ENCODE data around the gene MPP2.
"Not testable (repeated sequence)": the region's sequence is repeated elsewhere in the genome, so short reads cannot be mapped to it uniquely, and the experiment has no call there.

The MPP2 gene

DNA sequence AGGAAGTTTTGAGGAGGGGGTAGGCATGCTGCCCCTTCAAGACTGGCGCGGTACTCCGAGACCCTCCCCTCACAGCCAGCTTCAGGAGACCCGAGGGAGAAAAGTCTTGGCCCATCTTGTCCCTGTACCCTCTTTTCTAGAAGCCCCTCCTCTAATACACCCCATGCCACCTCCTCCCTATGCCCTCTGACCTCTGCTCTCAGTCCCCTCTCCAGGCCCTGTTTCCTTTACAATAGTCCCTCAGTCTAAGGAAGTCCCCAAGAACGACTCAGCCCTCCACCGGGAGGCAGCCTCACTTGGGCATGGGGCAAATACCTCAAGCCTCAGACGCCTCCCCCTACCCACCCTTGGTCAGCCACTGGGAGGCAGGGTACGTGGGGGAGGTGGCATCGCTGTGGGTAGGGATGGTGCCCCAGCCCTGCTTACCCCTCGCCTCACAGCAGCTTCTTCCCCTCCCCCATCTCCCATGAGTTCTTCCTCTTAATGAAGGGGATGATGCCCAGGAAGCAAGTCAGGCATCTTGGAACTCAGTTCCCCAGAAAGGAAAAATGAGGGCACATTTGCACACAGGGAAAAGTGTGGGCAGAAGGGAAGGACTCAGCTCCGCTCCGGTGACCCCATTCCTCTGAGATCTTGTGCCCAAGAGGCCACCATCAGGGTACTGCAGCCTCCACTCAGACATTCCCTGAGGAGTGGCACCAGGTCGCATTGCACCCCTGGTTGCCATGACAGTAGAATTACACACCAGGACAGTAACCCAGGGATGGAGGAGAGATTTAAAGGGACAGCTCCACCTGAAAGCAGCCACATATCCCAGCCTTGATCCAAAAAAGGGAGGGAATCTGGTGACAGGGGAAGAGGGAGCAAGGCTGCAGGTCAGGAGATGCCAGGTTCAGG, 6.2 kb downstream of the MPP2 start:
- no peak for DNase-seq

- peak; percentile 82 for DNase-seq
These were observed 7.0 kb downstream of the MPP2 start for GRCh38 chr17:43900183-43900857.

GRCh38 chr17:43898446-43898845, 8.9 kb downstream of the MPP2 start:
- no peak for DNase-seq

- no peak for DNase-seq
These were observed 9.5 kb downstream of the MPP2 start for GRCh38 chr17:43897831-43898230.

DNA sequence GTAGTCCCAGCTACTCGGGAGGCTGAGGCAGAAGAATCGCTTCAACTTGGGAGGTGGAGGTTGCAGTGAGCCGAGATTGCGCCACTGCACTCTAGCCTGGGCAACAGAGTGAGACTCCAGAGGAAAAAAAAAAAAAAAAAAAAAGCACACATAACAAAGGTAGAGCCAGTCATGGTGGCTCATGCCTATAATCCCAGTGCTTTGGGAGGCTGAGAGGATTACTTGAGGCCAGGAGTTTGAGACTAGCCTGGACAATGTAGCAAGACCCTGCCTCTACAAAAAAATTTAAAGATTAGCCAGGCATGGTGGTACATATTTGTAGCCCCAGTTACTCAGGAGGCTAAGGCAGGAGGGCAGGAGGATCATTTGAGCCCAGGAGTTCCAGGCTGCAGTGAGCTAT, 12.8 kb downstream of the MPP2 start:
- DNase-seq, result not testable (repeated sequence)

DNA sequence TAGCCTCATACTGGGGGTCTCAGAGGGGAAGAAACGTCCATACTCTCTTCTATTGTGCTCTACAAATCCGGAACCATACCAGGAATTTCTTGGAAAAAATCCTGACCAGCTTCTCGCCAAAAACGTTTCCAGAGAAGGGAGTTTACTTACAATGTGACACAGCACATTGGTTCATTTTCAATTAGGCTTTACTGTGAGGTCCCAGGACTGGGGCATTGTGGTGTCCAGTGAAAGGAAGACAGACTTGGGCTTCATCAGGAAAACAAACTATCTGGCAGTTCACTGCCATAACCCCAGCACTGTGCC, 14.7 kb downstream of the MPP2 start:
- no peak for DNase-seq

GRCh38 chr17:43891851-43892646, 15.3 kb downstream of the MPP2 start:
- DNase-seq, result no peak

DNA sequence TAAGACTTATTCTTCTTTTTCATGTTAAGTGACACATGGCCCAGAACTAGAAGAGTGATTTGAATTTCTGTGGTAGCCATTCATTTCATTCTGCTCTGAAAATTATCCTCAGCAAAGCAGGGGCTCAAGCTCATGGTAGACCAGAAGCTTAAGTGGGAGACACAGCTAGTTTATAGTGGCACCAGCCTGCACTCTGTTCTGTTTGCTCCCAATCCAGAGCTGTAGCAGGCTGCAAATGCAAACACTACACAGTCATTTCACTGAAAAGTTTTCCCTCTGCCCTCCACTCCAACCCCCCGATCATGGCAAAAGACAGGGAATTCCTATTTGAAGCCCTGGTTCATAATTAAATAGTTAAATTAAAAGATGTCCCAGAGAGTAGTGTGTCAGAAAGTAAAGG, 17.1 kb downstream of the MPP2 start:
- DNase-seq, result no peak

DNA sequence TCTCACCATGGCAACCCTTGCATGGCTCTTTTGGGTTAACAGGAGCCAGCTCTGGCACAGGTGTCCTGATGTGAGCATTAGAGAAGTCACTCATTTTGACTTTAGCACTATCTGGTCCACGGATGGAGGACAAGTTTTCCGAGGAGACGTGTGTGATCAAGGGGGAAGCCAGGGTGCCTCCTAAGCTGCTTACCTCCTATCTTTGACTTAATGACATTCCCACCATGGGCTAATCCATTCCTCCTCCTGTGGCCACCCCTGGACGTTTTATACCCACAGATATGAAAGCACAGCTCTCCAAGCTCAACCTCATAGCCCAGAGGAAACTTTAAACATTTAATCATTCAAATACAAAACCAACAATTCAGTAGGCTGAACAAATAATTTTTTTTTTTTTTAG, 18.8 kb downstream of the MPP2 start:
- no peak for DNase-seq

DNA sequence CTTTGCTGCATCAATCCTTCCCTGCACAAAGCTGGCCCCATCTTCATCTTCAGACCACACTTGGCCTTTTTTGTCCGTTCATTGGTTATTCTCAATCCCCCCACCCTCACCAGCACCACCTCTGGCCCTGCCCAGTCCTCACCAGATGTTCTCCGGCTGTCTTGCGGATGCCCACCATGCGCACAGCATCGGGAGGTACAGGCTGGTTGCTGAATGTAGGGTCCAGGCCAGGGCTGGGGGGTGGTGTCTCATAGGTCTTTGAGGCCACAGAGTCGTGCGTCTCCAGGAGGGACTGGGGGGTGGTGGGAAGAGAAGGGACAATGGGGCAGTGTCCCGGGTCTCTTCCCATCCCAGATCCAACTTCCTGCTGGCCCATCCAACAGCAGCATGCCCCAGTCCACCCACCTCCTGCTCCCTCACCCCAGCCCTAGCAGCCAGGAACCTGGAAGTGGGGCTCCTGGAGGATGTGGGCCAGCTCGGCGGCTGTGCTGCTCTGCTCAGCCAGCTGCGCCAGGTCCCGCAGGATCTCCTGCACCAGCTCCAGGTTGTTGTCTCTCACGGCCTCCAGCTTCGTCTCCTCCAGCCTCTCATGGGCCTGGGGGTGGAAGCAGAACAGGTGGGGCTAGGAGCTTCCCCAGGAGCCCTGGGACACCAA, 24.4 kb downstream of the MPP2 start:
- DNase-seq, result no peak

DNA sequence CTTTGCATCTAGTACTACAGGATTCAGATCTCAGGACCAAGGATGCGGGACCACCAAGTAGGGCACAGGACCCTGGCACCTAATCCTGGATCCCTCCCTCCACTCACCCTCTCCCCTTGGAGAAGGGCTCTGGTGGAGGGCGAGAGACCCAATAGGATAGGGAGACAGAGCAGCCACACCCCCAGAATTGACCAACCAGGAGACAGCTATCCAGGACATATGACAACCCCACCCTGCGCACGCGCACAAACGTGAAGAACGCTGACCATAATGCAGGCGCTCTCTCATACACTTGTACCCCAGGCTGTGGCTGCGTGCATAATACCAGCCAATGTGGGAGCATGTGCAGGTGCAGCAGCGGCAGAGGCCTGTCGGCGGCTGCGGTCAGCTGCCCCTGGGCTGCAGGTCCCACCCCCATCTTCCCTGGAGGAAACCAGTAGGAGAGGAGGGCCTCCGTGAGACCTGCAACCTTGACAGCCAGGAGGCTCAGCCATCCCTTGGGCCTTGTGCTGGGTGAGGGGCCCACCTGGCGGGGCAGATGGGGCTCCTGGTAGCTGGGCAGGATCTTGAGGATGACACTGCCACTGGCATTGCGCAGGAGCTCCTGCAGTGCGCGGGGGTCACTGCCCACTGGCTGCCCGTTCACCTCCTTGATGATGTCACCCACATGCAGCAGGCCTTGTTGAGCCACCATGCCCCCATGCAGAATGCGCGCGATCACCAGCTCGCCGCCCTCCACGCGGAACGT, 25.4 kb downstream of the MPP2 start:
- no peak for DNase-seq

- no peak for DNase-seq
These were observed 26.2 kb downstream of the MPP2 start for GRCh38 chr17:43881181-43881580.

- peak; percentile 57 for DNase-seq
These were observed 26.8 kb downstream of the MPP2 start for GRCh38 chr17:43880420-43880991.

GRCh38 chr17:43879723-43880419, 27.5 kb downstream of the MPP2 start:
- DNase-seq, result no peak

DNA sequence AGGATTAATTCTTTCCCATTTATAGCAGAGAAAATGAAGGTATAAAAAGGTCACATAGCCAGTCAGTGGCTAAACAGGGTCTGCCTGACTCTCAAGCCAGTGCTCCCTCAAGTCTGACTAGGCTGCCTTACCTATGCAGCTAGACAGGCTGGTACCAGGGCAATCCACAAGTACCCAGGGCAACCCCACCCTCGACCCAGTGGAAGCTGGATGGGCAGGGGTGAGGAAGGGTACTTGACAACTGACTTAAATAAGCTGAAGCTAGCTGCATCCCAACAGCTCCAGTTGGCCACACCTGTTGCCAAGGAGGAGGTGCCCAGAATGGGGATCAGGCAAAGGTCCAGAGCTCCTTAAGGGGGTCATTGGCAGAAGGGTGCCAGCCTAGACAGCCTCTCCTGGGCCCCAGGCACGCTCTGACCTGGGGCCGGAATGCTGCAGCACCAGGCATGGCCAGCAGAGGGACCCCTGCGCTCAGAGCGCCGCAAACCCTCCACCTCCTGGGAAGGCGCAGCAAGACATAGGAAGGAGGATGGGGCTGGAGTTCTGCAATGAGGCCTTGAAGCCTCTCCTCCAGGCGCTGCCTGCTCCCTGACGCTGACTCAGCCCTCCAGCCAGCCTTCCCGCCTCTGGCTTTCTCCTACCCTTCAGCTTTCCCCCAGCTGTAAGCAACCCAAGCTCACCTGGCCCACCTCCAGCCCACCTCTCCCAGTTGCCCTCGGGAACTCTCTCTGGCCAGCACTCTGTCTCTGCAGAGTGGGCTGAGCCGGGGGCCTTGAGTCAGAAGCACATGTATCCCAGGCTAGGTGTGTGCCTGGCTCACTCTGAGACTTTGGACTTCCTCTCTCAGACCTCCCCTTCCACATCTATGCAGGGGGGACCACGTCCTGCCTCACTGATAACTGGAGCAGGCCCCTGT, 28.8 kb downstream of the MPP2 start:
- peak; percentile 79 for DNase-seq

DNA sequence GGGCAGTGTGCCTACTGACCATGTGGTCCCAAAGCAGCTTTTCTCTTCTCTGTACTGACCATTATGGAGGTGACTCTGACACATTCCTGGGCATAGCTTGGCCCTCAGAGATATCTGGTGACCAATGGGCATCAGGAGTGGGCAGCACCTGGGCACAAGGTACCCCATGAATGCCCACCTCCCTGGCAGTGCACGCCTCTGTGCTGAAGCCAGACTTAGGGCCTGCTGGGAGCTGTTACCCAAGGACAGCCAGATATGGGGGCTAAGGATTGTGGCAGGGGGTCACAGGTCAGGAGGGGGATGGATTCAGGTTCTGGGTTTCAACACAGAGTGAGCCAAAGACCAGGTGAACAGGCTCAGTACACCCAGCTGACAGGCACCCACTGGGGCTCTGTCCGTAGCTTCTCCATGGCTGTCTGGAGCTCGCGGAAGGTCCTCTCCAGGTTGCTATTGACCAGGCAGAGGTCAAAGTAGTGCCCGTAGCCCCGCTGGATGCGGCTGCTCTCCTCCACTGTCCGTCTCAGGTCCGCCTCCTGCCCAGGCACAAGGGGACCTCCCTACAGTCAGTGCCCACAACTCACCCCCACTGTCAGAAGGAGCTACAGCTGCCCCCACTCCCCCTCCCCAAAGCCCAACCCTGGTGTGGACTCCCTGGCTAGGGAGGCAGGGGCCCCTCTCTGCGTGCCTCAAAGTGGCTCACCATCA, 29.7 kb downstream of the MPP2 start:
- no peak for DNase-seq

GRCh38 chr17:43877031-43877430, 30.3 kb downstream of the MPP2 start:
- no peak for DNase-seq

DNA sequence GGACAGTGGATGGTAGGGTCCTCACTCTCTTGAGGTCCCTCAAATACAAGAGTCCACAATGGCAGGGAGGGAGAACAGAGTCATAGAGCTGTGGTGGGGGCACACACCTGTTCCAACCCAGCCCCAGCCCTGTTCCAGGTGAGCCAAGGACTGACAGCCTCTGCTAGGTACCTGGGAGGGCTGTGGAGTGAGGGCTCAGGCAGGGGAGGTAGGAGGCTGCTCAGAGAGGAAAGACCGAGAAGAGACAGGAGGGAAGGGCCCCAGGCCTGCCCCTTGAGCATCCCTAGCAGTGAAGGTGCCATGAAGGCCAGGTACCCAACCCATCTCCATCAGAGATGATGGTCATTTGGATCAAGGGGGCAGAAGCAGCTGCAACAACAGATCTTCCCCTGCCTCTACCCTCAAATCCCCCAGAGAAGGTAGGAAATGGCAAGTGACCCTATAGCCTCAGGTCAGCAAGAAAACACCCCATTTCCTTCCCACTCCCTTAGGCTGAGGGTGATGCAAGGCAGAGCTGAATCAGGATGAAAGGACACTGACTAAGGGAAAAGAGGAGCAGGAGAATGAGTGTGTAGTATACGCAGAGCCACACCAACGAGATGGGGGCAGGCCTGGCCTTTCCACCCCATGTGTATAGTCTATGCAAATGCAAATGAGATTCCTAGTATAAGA, 31.7 kb downstream of the MPP2 start:
- DNase-seq, result no peak

GRCh38 chr17:43874293-43874692, 33.0 kb downstream of the MPP2 start:
- no peak for DNase-seq
